KMS-11 (cell line): ENCODE data around the gene PLCB2.

Source experiments
- H2AFZ ChIP-seq: fragments of 200-600 bp; sonication (generic); 2 replicates; pipeline ENCODE4 v1.6.1; 2016; ENCODE audit warnings: antibody characterized with exemption, mixed run types, low read depth
- H3K27ac ChIP-seq: fragments of 200-600 bp; sonication (generic); 2 replicates; pipeline ENCODE4 v1.6.1; 2016; ENCODE audit warnings: mild to moderate bottlenecking, mixed run types
- H3K27me3 ChIP-seq: fragments of 200-600 bp; sonication (generic); 2 replicates; pipeline ENCODE4 v1.6.1; 2017; ENCODE audit warnings: mild to moderate bottlenecking, low read depth, mixed run types, moderate library complexity; ENCODE audit not compliant: insufficient read depth
- H3K36me3 ChIP-seq: fragments of 200-600 bp; sonication (generic); 2 replicates; pipeline ENCODE4 v1.6.1; 2017; ENCODE audit warnings: mild to moderate bottlenecking, mixed run types; ENCODE audit not compliant: insufficient read depth
- H3K4me1 ChIP-seq: fragments of 200-600 bp; sonication (generic); 2 replicates; pipeline ENCODE4 v1.6.1; 2016; ENCODE audit warnings: mild to moderate bottlenecking, low read depth, mixed run types; ENCODE audit not compliant: poor library complexity, severe bottlenecking
- H3K4me2 ChIP-seq: fragments of 200-600 bp; sonication (generic); 2 replicates; pipeline ENCODE4 v1.7.0; 2016; ENCODE audit warnings: mild to moderate bottlenecking, mixed run types
- H3K4me3 ChIP-seq: fragments of 200-600 bp; sonication (generic); IDR thresholded peaks from 2 replicates; pipeline ENCODE4 v1.6.1; 2017; ENCODE audit warnings: low read depth, low read length, mixed read lengths; ENCODE audit not compliant: insufficient read depth
- H3K79me2 ChIP-seq: fragments of 200-600 bp; sonication (generic); 2 replicates; pipeline ENCODE4 v1.6.1; 2016; ENCODE audit warnings: low read depth, mixed run types; ENCODE audit not compliant: insufficient read depth
- H3K9ac ChIP-seq: fragments of 200-600 bp; sonication (generic); 2 replicates; pipeline ENCODE4 v1.6.1; 2016; ENCODE audit warnings: mild to moderate bottlenecking, mixed run types
- H4K20me1 ChIP-seq: fragments of 200-600 bp; sonication (generic); 2 replicates; pipeline ENCODE4 v1.6.1; 2016; ENCODE audit warnings: mild to moderate bottlenecking, mixed run types; ENCODE audit not compliant: insufficient read depth
- TF ChIP-seq, protein P1 (sequence below): fragments of 200-600 bp; sonication (generic); conservative IDR thresholded peaks from 2 replicates; pipeline ENCODE4 v1.6.1; 2017; ENCODE audit warnings: low read depth, mild to moderate bottlenecking, antibody characterized with exemption, low read length, moderate library complexity, mixed read lengths

PLCB2 gene

DNA sequence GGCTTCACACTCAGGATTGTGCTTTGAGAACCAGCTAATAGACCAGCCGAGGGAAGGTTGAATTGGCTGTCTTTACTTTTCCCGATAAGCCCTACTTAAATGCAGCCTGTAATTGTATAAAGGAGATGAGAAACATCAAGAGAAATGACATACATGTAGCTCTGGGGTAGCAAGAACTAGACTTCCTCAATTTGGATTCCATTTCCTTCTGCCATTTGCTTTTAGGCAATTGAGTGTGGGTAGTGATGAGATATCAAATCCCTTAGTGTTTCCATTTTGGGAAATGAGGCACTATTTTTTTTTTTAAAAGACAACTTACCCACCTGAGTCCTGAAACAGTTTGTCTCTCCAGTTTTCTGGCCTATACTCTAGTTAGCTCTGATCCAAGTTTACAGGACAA, 18.0 kb upstream of the PLCB2 start:
- Histone ChIP-seq H3K79me2 (peaks cover 31% of the 10 kb centered on the region), H3K27ac (peak overlapping the region; percentile 97; the same call in 1 of the 2 replicates), H2AFZ (no peak overlapping the region), H3K27me3 (no peaks in the 10 kb centered on the region), H3K36me3 (no peaks in the 10 kb centered on the region), H3K4me2 (peak overlapping the region; percentile 99), H4K20me1 (no peaks in the 10 kb centered on the region), H3K4me3 (no peak overlapping the region), H3K4me1 (peaks cover 69% of the 10 kb centered on the region), H3K9ac (peak overlapping the region; percentile 62; the same call in 1 of the 2 replicates)
- TF ChIP-seq, protein P1, sequence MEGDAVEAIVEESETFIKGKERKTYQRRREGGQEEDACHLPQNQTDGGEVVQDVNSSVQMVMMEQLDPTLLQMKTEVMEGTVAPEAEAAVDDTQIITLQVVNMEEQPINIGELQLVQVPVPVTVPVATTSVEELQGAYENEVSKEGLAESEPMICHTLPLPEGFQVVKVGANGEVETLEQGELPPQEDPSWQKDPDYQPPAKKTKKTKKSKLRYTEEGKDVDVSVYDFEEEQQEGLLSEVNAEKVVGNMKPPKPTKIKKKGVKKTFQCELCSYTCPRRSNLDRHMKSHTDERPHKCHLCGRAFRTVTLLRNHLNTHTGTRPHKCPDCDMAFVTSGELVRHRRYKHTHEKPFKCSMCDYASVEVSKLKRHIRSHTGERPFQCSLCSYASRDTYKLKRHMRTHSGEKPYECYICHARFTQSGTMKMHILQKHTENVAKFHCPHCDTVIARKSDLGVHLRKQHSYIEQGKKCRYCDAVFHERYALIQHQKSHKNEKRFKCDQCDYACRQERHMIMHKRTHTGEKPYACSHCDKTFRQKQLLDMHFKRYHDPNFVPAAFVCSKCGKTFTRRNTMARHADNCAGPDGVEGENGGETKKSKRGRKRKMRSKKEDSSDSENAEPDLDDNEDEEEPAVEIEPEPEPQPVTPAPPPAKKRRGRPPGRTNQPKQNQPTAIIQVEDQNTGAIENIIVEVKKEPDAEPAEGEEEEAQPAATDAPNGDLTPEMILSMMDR = no peak

DNA sequence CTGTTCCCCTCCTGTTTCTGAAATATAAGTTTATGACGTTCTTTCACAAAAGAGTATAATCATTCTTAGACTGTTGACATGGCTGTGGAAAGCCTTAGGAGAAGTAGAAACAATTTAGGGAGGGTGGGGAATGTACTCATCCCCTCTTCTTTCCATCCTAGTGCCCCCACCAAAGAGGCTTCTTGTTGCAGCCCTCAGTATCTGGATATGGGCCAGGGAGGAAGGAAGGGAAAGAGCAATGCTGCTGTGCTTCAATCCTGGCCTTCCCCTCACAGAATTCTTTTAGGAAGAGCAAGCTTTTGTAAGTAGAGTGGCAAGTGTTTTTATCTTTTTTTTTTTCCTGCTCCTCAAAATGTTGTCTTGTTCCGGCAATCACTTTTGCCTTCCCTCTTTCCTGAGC, 17.5 kb upstream of the PLCB2 start:
- H3K4me2 ChIP-seq = peak overlapping the region; percentile 99
- H3K79me2 ChIP-seq = peaks cover 31% of the 10 kb centered on the region
- no peak overlapping the region for H3K4me3 ChIP-seq
- peak overlapping the region; percentile 62; the same call in 1 of the 2 replicates for H3K9ac ChIP-seq
- TF ChIP-seq, protein P1 = no peak
- H3K27ac ChIP-seq = peak overlapping the region; percentile 97; the same call in 1 of the 2 replicates
- no peaks in the 10 kb centered on the region for H4K20me1 ChIP-seq
- H3K4me1 ChIP-seq = peaks cover 65% of the 10 kb centered on the region
- no peaks in the 10 kb centered on the region for H3K36me3 ChIP-seq
- no peaks in the 10 kb centered on the region for H3K27me3 ChIP-seq
- H2AFZ ChIP-seq = no peak overlapping the region

DNA sequence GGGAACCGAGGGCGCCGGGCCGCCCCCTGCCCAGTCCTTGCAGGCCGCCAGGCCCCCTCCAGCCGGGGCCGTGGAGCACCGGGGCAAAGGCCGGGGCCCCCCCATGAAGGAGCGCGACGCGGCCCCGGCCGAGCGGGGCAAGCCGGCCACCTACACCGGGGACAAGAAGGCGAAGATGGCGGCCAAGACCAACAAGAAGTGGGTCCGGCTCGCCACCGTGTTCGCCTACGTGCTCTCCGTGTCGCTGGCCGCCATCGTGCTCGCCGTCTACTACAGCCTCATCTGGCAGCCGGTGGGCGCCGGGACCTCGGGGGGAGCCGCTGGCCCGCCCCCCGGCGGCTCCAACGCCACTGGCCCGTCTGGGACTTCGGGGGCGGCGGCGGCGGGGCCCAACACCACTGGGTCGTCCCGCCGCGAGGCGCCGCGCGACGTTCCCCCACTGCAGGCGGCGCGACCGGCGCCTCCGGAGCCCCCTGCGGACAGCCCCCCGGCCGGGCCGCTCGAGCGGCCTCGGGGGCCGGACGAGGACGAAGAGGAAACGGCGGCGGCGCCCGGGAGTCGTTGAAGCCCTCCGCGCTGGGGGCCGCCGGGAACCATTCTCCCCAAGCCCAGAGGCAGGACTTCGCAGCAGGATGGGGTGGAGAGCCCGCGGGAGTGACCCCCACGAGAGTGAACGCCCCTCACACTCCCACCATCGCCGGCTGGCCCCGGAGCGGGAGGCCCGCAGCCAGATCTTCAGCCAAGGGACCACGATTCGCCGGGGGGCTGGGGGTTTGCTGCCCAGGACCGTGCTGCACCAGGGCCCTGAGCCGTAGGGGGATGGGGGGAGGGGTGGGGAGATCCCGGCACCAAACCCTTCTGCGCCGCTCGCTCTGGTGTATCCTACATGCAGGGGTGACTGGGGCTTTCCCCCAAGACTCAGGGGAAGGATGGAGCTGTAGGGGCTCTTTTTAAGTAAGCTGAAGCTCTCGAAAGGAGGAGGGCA, 16.5 kb upstream of the PLCB2 start:
- Histone ChIP-seq H3K79me2 (peaks cover 31% of the 10 kb centered on the region), H3K27ac (peak overlapping the region; percentile 97), H3K4me2 (peak overlapping the region; percentile 99), H3K4me3 (no peak overlapping the region), H3K27me3 (no peaks in the 10 kb centered on the region), H3K9ac (peak overlapping the region; percentile 62), H3K36me3 (no peaks in the 10 kb centered on the region), H2AFZ (no peak overlapping the region), H4K20me1 (no peaks in the 10 kb centered on the region), H3K4me1 (peaks cover 56% of the 10 kb centered on the region)
- TF ChIP-seq, protein P1 = no peak

DNA sequence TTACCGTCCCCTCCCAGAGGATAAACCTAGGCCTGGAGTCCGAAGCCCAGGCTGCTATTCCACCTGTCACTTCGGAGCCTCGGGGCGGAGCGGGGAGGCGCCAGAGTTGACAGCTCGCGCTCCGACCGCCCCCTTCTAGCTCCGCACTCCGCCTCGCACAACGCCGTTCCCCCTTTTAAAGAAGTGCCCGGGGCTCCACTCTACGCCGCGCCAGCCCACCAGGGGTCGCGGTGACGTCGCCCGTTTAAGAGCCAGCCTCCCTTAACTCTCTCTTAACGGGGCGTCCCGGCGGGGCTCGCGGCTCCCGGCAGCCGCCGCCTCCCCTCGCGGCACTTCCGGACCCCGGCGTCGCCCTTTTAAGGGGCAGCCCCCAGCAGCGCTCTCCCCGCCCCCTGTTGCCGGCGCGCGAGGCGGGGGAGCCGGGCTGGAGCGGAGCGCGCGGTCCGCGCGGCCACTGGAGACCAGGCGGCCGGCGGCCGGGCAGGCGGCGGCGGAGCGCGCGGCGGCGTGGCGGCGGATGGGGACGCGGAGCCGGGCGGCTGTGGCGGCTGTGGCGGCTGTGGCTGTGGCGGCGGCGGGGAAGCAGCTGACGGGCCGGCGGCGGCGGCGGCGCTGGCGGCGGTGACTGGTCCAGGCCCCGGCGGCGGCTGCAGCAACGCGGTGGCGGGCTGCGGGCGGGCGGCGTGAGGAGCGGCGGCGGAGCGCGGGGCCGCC, 15.7 kb upstream of the PLCB2 start, which contains the start of gene INAFM2:
TSS of gene INAFM2 (plus strand) at position 454 of the 714 bp plus-strand sequence. CDS start 364 bp downstream, outside the sequence.
- Histone ChIP-seq H2AFZ (peak within 1 kb of the TSS; percentile 78), H3K36me3 (no peaks in the 10 kb centered on the region), H3K27me3 (no peaks in the 10 kb centered on the region), H3K4me3 (no peak within 1 kb of the TSS), H3K27ac (peak within 1 kb of the TSS; percentile 19; the same call in 1 of the 2 replicates), H3K9ac (peak within 1 kb of the TSS; percentile 62), H3K4me1 (peaks cover 47% of the 10 kb centered on the region), H4K20me1 (no peaks in the 10 kb centered on the region), H3K4me2 (peak within 1 kb of the TSS; percentile 99), H3K79me2 (peaks cover 31% of the 10 kb centered on the region)
- TF ChIP-seq, protein P1 = peak; percentile 49
